HL-60 (cell line): ENCODE results near the gene SETBP1.

Source experiments
- GABPA ChIP-seq: IDR thresholded peaks from 2 replicates; pipeline ENCODE4 v1.6.1; 2012; ENCODE audit warnings: low read depth
- POLR2AphosphoS5 ChIP-seq: IDR thresholded peaks from 2 replicates; pipeline ENCODE4 v1.6.1; 2012; ENCODE audit warnings: low read depth
- REST ChIP-seq: IDR thresholded peaks from 2 replicates; pipeline ENCODE4 v1.6.1; 2012; ENCODE audit warnings: low read depth; ENCODE audit not compliant: insufficient replicate concordance
- SPI1 ChIP-seq: IDR thresholded peaks from 2 replicates; pipeline ENCODE4 v1.6.1; 2012; ENCODE audit warnings: low read depth, mild to moderate bottlenecking, borderline replicate concordance
- TF ChIP-seq, protein P1 (sequence below): IDR thresholded peaks from one replicate; pipeline ENCODE4 v1.5.1; 2011; ENCODE audit warnings: low read length, control low read depth, inconsistent platforms; ENCODE audit not compliant: insufficient read depth

DNA sequence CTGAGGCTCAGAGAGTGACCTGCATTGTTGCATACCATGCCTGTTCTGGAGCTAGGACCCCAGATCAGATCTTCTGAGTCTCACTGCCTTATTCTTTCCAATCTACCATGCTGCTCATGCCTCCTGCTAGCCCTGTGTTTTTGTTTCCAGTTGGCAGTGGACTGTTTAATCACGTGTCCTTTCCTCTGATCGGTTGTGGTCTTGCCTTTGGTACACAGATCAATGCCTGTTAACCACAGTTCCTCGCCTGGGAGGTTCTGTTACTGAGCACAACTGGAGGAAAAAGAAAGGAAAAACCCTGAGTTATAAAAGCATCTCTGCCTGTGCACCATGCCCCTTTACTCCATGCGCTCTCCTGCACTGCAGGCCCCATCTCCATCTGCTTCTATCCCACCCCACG lies 329.1 kb downstream of the SETBP1 start:
- TF ChIP-seq, protein P1, sequence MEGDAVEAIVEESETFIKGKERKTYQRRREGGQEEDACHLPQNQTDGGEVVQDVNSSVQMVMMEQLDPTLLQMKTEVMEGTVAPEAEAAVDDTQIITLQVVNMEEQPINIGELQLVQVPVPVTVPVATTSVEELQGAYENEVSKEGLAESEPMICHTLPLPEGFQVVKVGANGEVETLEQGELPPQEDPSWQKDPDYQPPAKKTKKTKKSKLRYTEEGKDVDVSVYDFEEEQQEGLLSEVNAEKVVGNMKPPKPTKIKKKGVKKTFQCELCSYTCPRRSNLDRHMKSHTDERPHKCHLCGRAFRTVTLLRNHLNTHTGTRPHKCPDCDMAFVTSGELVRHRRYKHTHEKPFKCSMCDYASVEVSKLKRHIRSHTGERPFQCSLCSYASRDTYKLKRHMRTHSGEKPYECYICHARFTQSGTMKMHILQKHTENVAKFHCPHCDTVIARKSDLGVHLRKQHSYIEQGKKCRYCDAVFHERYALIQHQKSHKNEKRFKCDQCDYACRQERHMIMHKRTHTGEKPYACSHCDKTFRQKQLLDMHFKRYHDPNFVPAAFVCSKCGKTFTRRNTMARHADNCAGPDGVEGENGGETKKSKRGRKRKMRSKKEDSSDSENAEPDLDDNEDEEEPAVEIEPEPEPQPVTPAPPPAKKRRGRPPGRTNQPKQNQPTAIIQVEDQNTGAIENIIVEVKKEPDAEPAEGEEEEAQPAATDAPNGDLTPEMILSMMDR, result no peak
- TF ChIP-seq GABPA (no peak), SPI1 (no peak), POLR2AphosphoS5 (no peak), REST (no peak)
